CD4-positive, alpha-beta T cell (primary cell): ENCODE data around the gene PITX1. TPM values are rescaled to one million over a fixed set of nuclear protein-coding genes. Genes with fewer than 3 reads are reported as not detected.

ENCODE experiments used
- ATAC-seq: fragments of 200-7000 bp; cut with Tn5 transposase; one replicate; pipeline ENCODE4 v1.10.0; 2022; ENCODE audit warnings: mild to moderate bottlenecking; ENCODE audit not compliant: poor library complexity
- CTCF ChIA-PET: fragments of 350-600 bp; sonication (Branson Sonifier 250); formaldehyde crosslinking; loops from one replicate; lab custom pipeline; 2021; ENCODE audit warnings: antibody characterized with exemption, inconsistent platforms; lab: Charles Lee
- POLR2A ChIA-PET: fragments of 350-600 bp; sonication (Branson Sonifier 250); formaldehyde crosslinking; loops from one replicate; lab custom pipeline; 2021; ENCODE audit warnings: antibody characterized with exemption, inconsistent platforms; lab: Charles Lee
- DNase-seq, 14 experiments: peaks; one replicate each; pipeline ENCODE4 v3.0.0-alpha.2; 2013 to 2020; ENCODE audit warnings: mixed read lengths in 2 of 14
- H3K27ac ChIP-seq, 2 donors: one replicate each; pipeline versions ENCODE4 v1.5.1 to v1.7.0; 2013; ENCODE audit warnings: low read length in 2 of 2, low read depth in 1 of 2, mild to moderate bottlenecking in 1 of 2
- H3K27me3 ChIP-seq, 2 experiments: 1 replicate in 1 of 2; 2 replicates in 1 of 2; pipeline versions ENCODE4 v1.6.1 to v1.7.0; 2013; ENCODE audit warnings: low read length in 2 of 2, control low read depth in 1 of 2, mild to moderate bottlenecking in 1 of 2, moderate library complexity in 1 of 2; ENCODE audit not compliant: insufficient read depth in 2 of 2, control insufficient read depth in 1 of 2
- H3K36me3 ChIP-seq: one replicate; pipeline ENCODE4 v1.6.1; 2013; ENCODE audit warnings: low read length, control low read depth; ENCODE audit not compliant: insufficient read depth
- H3K4me1 ChIP-seq: one replicate; pipeline ENCODE4 v1.6.1; 2013; ENCODE audit warnings: low read length, control low read depth; ENCODE audit not compliant: insufficient read depth
- H3K4me3 ChIP-seq: one replicate; pipeline ENCODE4 v1.5.1; 2013; ENCODE audit warnings: mild to moderate bottlenecking, low read length, moderate library complexity
- H3K9me3 ChIP-seq, 2 experiments: 1 replicate in 1 of 2; 2 replicates in 1 of 2; pipeline versions ENCODE4 v1.6.1 to v1.7.0; 2013; ENCODE audit warnings: low read length in 2 of 2, mild to moderate bottlenecking in 2 of 2, control low read depth in 1 of 2, moderate library complexity in 1 of 2; ENCODE audit not compliant: control insufficient read depth in 1 of 2, insufficient read depth in 1 of 2
- H3K27ac Mint-ChIP-seq: one replicate; pipeline ENCODE4 v1.8.0; 2020; ENCODE audit warnings: mixed read lengths
- H3K27me3 Mint-ChIP-seq: one replicate; pipeline ENCODE4 v1.8.0; 2021; ENCODE audit warnings: mixed read lengths
- H3K36me3 Mint-ChIP-seq: one replicate; pipeline ENCODE4 v1.8.0; 2021; ENCODE audit warnings: low read depth, mixed read lengths
- H3K4me1 Mint-ChIP-seq: one replicate; pipeline ENCODE4 v1.8.0; 2021; ENCODE audit warnings: low read depth, mixed read lengths
- H3K4me3 Mint-ChIP-seq: one replicate; pipeline ENCODE4 v1.8.0; 2020; ENCODE audit warnings: mild to moderate bottlenecking, mixed read lengths
- H3K9me3 Mint-ChIP-seq: one replicate; pipeline ENCODE4 v1.8.0; 2020; ENCODE audit warnings: mixed read lengths
- CTCF ChIP-seq: fragments of 200-600 bp; IDR thresholded peaks from one replicate; pipeline ENCODE4 v1.8.0; 2022; ENCODE audit warnings: antibody characterized with exemption, mild to moderate bottlenecking
- intact Hi-C, 2 experiments: fragments of 100-400 bp; cut with DNase I in 1 of 2; cut with micrococcal nuclease in 1 of 2; formaldehyde crosslinking; loops; one replicate each; pipeline versions ENCODE4 v1.15.1 to v1.9.0; 2023 to 2025; cut with DNase I, micrococcal nuclease
- total RNA-seq, 174 experiments: library from RNA in 2 of 174; stranded (reverse) in 2 of 174; gene quantifications; one replicate each; pipeline ENCODE4 v1.2.3 and lab custom pipeline; 2021 to 2026

PITX1 gene
- total RNA-seq, 2 experiments from 2014 or later: not detected

- no peaks in the 10 kb centered on the region for H3K4me1 ChIP-seq
- H3K9me3 ChIP-seq: no peaks in the 10 kb centered on the region
- no peak overlapping the region for H3K27ac ChIP-seq
- Mint-ChIP-seq H3K36me3 (no peaks in the 10 kb centered on the region), H3K27ac (no peak overlapping the region), H3K4me1 (no peaks in the 10 kb centered on the region), H3K27me3 (peaks cover 4% of the 10 kb centered on the region), H3K4me3 (no peak overlapping the region), H3K9me3 (no peaks in the 10 kb centered on the region)
- peak in 1 of 14 experiments; percentile 20 for DNase-seq
- ChIA-PET POLR2A (no interaction called here), CTCF (no interaction called here)
- TF ChIP-seq CTCF: no peak
- H3K4me3 ChIP-seq: no peak overlapping the region
- no peak for ATAC-seq
- H3K27me3 ChIP-seq: peaks cover 0 to 5% of the 10 kb centered on the region in 2 experiments
- H3K36me3 ChIP-seq: no peaks in the 10 kb centered on the region
- intact Hi-C loops: no loop called here
Observed at GRCh38 chr5:135079099-135079681, 45.2 kb upstream of the PITX1 start.

GRCh38 chr5:135076801-135077200 is 42.8 kb upstream of the PITX1 start:
- DNase-seq (peak in 1 of 14 experiments; percentile 4), ATAC-seq (no peak)
- Histone ChIP-seq H3K9me3 (no peaks in the 10 kb centered on the region), H3K27ac (no peak overlapping the region), H3K4me1 (no peaks in the 10 kb centered on the region), H3K27me3 (peaks cover 0 to 5% of the 10 kb centered on the region in 2 experiments), H3K4me3 (no peak overlapping the region), H3K36me3 (no peaks in the 10 kb centered on the region)
- intact Hi-C loops: no loop called here
- Mint-ChIP-seq H3K4me1 (no peaks in the 10 kb centered on the region), H3K27ac (no peak overlapping the region), H3K4me3 (no peak overlapping the region), H3K27me3 (peaks cover 3% of the 10 kb centered on the region), H3K9me3 (no peaks in the 10 kb centered on the region), H3K36me3 (no peaks in the 10 kb centered on the region)
- POLR2A ChIA-PET: no interaction called here
- TF ChIP-seq CTCF: no peak
- CTCF ChIA-PET: no interaction called here

GRCh38 chr5:135076051-135076491 is 42.0 kb upstream of the PITX1 start:
- ATAC-seq: no peak
- DNase-seq: peak in 1 of 14 experiments; percentile 26
- Histone ChIP-seq H3K27me3 (peaks cover 0 to 5% of the 10 kb centered on the region in 2 experiments), H3K4me1 (no peaks in the 10 kb centered on the region), H3K9me3 (no peaks in the 10 kb centered on the region), H3K27ac (no peak overlapping the region), H3K36me3 (no peaks in the 10 kb centered on the region), H3K4me3 (no peak overlapping the region)
- Mint-ChIP-seq H3K27ac (no peak overlapping the region), H3K4me3 (no peak overlapping the region), H3K36me3 (no peaks in the 10 kb centered on the region), H3K9me3 (no peaks in the 10 kb centered on the region), H3K4me1 (no peaks in the 10 kb centered on the region), H3K27me3 (peaks cover 3% of the 10 kb centered on the region)
- intact Hi-C loops: no loop called here
- no peak for TF ChIP-seq CTCF
- ChIA-PET CTCF (no interaction called here), POLR2A (no interaction called here)
